ENCODE data around the gene ZNF90. TPM values are rescaled to one million over a fixed set of nuclear protein-coding genes. Genes with fewer than 3 reads are reported as not detected.

The ZNF90 gene
- total and polyA plus RNA-seq, 10 of the 15 experiments (the other 5 are each of a cell fraction or from before 2014, with no cell fraction given) = 0.06 to 1.3 (median 0.18) TPM; not detected in 1

DNA sequence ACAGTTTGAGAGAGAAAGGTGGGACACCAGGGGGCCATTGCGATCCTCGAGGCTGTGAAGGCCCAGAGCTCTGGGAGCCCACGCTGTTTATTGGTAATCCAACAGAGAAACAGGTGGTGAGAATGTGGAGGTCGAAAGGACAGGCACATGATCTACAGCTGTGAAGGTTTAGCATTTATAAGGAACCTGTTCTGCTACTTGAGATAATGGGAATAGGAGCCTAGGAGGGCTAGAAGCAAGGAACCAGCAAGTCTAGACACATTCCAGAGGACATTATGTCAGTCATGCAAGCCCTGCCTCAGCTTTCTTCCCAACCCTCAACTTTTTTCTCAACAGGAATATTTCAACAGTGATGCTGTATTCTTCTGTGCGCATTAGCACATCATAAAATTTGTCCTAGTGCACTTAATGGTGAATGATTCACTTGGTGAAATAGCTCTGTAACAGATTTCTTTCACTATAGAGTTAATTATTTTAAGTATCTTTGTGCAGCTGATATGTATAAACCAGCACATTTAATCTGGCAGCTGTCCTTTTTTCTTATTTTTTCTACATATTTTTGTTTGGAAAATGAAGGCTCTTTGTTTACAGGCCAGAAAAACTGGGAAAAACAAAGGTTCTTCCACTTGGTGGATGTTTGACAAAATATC, 25.4 kb downstream of the ZNF90 start (continued):
- TF ChIP-seq, protein P1, sequence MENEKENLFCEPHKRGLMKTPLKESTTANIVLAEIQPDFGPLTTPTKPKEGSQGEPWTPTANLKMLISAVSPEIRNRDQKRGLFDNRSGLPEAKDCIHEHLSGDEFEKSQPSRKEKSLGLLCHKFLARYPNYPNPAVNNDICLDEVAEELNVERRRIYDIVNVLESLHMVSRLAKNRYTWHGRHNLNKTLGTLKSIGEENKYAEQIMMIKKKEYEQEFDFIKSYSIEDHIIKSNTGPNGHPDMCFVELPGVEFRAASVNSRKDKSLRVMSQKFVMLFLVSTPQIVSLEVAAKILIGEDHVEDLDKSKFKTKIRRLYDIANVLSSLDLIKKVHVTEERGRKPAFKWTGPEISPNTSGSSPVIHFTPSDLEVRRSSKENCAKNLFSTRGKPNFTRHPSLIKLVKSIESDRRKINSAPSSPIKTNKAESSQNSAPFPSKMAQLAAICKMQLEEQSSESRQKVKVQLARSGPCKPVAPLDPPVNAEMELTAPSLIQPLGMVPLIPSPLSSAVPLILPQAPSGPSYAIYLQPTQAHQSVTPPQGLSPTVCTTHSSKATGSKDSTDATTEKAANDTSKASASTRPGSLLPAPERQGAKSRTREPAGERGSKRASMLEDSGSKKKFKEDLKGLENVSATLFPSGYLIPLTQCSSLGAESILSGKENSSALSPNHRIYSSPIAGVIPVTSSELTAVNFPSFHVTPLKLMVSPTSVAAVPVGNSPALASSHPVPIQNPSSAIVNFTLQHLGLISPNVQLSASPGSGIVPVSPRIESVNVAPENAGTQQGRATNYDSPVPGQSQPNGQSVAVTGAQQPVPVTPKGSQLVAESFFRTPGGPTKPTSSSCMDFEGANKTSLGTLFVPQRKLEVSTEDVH (IDR thresholded peaks at IDR 0.05; ENCODE audit: low read depth, partially characterized antibody) = no peak
- no peak for TF ChIP-seq CBFB (IDR thresholded peaks at IDR 0.05; ENCODE audit: low read depth)
- TF ChIP-seq, protein P2, sequence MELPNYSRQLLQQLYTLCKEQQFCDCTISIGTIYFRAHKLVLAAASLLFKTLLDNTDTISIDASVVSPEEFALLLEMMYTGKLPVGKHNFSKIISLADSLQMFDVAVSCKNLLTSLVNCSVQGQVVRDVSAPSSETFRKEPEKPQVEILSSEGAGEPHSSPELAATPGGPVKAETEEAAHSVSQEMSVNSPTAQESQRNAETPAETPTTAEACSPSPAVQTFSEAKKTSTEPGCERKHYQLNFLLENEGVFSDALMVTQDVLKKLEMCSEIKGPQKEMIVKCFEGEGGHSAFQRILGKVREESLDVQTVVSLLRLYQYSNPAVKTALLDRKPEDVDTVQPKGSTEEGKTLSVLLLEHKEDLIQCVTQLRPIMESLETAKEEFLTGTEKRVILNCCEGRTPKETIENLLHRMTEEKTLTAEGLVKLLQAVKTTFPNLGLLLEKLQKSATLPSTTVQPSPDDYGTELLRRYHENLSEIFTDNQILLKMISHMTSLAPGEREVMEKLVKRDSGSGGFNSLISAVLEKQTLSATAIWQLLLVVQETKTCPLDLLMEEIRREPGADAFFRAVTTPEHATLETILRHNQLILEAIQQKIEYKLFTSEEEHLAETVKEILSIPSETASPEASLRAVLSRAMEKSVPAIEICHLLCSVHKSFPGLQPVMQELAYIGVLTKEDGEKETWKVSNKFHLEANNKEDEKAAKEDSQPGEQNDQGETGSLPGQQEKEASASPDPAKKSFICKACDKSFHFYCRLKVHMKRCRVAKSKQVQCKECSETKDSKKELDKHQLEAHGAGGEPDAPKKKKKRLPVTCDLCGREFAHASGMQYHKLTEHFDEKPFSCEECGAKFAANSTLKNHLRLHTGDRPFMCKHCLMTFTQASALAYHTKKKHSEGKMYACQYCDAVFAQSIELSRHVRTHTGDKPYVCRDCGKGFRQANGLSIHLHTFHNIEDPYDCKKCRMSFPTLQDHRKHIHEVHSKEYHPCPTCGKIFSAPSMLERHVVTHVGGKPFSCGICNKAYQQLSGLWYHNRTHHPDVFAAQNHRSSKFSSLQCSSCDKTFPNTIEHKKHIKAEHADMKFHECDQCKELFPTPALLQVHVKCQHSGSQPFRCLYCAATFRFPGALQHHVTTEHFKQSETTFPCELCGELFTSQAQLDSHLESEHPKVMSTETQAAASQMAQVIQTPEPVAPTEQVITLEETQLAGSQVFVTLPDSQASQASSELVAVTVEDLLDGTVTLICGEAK (IDR thresholded peaks at IDR 0.05; ENCODE audit: borderline replicate concordance) = no peak
- TF ChIP-seq FOXM1 (IDR thresholded peaks at IDR 0.05; ENCODE audit: low read depth, low read length) = no peak
- TF ChIP-seq, protein P3, sequence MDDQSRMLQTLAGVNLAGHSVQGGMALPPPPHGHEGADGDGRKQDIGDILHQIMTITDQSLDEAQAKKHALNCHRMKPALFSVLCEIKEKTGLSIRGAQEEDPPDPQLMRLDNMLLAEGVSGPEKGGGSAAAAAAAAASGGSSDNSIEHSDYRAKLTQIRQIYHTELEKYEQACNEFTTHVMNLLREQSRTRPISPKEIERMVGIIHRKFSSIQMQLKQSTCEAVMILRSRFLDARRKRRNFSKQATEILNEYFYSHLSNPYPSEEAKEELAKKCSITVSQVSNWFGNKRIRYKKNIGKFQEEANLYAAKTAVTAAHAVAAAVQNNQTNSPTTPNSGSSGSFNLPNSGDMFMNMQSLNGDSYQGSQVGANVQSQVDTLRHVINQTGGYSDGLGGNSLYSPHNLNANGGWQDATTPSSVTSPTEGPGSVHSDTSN (IDR thresholded peaks at IDR 0.05; ENCODE audit: insufficient replicate concordance, low read depth, low read length) = no peak

All from GM12878 (cell line).